NOMO-1 treated with dmso at 0.1 percent for 144 hours (cell line): ENCODE data around the gene LEO1.

ENCODE experiments used
- DNase-seq: peaks from one replicate; lab custom pipeline; 2025; ENCODE audit not compliant: unreplicated experiment; lab: John Stamatoyannopoulos, UW

The LEO1 gene

DNA sequence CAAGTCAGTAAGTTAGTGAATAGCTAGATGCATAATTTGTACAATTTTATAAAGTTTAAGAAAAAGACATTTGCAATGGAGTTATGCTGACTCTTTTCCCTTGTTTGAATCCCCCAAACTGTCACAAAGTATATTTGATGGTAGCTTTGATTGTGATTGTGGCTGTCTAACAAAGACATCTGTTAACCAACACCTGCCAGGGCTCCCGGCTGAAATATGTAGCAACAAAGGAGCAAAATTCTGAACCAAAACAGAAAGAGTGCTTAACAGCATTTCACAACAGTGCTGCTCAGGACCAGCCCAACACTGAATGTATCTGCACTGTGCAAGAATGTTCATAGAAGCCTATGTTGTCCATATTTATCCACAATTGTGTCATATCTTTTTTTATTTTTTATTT is 39.4 kb downstream of the LEO1 start:
- no peak for DNase-seq

DNA sequence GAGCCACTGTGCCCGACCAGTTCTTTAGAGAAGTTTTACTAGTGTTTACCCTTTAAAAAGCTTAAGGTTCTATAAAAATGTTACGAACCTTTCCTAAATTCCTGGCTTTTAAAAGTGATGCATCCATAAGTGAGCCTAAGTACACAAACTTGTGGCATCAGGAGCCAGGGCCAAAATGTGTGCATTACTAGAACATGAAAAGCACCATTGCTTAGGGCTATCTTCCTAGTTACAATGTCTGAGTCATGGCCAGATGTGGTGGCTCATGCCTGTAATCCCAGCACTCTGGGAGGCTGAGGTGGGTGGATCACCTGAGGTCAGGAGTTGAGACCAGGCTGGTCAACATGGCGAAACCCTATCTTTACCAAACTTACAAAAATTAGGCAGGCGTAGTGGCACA is 39.9 kb downstream of the LEO1 start:
- DNase-seq, result no peak

DNA sequence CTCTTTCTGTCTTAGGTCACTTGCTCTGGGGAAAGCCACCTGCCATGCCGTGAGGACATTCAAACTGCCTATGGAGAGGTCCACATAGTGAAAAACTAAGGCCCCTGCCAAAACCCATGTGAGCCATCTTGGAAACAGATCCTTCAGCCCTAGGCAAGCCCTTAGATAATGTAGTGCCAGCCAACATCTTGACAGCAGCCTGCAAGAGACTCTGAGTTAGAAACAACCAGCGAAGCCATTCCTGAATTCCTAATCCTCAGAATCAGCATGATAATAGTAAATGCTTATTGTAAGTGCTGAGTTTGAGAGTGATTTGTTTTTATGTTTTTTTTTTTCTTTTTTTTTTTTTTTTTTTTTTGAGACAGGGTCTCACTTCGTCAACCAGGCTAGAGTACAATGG is 40.6 kb downstream of the LEO1 start:
- no peak for DNase-seq

DNA sequence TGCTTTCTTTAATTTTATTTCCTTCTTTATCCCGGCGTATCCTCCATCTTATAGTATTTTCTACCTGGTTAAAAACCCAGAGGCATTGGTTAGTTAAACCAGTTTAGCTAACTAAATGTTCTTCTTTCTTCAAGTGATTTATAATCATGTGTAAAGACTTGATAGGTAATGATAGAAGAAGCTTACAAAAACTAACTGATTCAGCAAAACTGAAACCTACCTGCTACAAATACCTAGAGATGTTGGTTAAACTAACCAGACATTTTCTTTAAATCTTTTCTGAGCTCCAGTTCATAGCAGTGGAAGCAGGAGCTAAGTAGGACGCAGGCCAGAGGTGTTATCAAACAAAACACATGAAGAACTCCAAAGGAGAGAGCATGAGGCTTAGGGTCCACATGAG is 44.8 kb downstream of the LEO1 start:
- no peak for DNase-seq

DNA sequence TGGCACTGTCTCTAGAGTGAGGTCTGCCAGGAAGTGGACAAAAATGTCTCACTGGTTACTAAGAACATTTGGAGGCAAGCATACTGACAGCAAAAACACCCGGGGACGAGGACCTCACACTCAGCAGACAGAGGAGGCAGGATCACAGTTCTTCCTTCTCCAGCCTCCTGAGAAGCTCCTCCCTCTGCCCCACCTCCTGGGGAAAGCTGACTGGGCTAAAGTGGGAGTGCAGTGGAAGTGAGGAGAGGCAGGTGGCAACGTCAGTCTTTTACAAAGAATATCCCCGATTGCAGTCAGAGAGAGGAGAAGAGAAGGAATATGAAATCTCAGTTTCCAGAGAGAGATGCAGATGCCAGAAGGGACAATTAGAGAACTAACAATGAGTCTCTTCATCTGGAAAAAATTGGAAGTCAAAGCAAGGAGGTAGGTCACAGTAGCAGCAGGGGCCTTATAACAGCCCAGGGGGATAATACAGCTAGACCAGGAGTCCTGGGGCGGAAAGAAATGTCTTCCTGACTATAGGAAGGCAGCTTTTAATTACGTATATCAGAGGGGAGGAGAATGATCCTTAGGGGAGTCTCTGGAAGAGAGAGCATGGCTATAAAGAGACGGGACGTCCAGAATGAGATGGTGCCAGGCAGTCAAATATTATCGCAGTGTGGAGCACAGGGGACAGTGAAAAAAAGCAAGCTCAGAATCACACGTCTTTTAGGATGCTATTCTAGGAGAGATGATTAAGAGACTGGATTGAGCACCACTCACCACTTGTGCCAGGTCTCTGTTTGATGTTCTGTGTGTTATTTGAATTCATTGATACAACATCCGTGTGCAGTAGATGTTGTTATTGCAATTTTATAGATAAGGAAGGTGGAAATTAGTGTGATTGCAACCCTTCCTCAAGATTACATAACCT is 47.2 kb downstream of the LEO1 start:
- no peak for DNase-seq

DNA sequence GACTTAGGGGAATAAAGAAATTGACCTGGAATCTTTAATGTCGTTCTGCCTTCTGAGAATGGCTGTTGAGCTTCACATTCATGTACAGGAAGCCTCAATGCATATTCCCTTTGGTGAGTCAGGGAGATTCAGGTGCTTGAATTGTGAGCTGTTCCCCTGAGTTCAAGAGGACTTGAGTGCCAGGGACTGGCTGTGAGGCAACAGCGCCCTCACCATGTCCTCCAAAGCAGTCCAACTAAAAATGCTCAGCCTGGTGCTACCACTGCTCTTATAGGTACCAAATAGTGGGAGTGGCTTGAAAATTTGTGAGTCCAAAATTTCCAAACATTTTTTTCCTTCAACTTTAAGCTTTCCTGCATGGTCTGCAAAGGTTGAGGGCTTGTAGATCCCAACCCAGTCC is 54.1 kb downstream of the LEO1 start:
- no peak for DNase-seq

DNA sequence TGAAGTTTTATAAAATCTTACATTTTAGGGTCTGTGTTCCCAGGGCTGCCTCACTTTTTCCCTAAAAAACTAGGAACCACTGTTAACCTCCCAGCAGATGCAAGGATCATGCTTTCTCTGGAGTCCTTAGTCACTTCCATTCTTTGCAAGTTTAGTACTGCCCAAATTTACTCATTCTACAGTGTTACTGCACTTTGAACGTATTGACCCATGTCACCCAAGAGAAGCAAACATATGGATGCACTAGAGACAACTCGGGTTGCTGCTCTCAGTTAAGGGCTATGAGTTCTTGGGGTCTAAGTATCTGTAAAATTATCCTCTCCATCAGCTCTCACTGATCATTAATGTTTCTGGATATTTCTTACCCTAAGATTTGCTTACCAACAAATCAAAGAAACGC is 59.0 kb downstream of the LEO1 start:
- DNase-seq, result no peak

DNA sequence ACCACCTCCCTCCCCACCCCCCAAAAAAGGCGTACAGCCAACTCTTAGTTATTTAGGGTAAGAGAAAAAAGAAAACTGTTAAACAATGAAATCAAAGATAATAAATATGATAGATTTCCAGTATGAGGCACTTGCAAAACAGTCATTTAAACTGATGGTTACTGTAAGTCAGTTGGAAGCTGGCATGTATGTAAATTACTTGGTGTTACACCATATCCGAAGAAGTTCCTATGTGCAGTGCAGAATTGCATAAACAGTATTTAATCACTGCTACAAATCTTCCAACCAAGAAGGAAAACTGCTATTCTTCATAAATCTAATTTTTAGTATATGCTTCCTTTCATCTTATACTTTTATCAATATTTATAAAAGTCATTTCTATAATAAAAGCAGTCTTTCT is 62.0 kb downstream of the LEO1 start:
- peak; percentile 24 for DNase-seq

DNA sequence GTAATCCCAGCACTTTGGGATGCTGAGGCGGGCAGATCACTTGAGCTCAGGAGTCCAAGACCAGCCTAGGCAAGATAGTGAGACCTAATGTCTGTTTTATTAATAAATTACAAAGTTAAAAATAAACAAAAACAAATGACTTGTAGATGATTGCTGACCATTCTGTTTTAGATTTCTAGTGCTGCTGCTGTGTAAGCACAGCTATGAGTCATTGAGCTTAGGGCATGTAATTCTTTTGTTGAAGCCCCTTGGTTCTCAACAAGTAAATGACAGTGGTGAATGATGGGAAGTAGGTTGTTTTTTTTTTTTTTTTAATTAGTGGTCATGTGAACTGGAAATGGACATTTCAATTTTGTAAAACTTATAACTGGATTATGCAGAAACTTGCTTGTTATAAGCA is 63.3 kb downstream of the LEO1 start:
- DNase-seq, result no peak

DNA sequence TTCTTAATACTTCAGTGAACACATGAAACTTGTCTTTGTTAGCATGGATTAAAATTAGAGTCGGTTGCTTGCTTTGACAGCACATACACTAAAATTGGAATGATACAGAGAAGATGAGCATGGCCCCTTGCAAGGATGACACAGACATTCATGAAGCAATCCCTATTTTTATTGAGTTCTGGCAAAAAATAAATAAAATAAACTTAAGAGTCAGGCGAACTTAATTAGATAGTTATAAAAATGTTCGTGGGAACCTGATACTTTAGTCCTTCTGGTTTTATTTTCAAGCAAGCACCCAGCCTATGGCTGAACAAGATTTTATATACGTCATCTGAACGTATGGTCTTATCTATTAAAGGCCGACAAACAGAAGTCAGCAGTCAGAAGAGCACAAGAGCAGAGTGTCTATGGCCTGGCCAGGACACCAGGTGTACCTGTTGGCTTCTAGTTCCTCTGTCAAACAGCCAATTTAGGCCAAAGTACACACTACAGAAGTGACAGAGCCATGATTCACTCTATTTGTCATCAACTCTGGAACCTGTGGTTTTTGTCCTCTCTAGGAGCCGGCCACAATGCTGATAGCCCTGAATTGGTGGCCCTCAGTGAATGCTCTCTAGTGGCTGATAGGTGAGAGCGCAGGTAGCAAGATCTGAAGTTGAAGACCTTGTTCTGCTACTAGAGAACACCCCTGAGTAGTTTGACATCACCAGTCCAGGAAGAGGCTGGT is 64.3 kb downstream of the LEO1 start:
- DNase-seq, result no peak

DNA sequence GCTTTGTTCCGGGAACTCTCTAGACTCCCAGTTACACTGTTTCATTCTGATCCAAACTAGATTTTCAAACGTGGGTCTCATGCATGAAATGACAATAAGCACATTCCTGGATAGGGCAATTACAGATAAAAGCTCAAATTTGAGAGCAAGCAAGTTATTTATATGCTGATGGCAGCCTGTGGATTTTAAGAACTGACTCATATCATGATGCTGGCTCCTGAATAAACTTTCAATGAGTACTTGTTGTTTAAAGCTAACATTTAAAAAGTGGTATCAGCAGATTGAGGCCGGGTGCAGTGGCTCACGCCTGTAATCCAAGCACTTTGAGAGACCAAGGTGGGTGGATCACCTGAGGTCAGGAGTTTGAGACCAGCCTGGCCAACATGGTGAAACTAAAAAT is 66.6 kb downstream of the LEO1 start:
- no peak for DNase-seq

DNA sequence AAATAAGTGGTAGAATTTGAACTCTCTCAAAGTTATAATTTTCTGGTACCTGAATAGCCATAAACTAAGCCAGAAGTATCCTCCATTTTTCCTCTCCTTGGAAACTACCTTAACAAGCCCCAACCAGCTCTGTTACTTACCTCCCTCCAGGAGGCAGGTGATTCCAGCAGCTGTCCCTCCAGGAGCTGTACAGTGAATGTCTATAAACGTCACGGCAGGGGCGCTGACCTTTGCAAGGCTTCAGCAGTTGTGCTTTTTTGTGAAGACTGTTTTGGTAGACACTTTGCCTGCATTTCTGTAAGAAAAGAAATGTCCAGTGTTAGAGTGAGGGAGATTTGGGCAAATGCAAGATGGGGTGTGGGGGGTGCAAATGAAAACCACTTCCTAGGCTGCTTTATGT is 67.2 kb downstream of the LEO1 start:
- DNase-seq, result no peak

DNA sequence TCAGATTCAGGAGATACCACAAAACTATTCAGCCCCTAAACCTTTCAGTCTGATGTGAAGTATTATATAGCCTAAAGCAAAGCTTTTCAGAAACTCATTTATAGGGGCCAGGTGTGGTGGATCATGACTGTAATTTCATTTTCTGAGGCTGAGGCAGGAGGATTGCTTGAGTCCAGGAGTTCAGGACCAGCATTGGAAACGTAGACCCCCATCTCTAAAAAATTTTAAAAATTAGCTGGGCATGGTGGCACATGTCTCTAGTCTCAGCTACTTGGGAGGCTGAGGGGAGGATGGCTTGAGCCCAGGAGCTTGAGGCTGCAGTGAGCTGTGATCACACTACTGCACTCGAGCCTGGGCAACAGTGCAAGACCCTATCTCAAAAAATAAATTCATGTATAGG is 82.1 kb downstream of the LEO1 start:
- no peak for DNase-seq

DNA sequence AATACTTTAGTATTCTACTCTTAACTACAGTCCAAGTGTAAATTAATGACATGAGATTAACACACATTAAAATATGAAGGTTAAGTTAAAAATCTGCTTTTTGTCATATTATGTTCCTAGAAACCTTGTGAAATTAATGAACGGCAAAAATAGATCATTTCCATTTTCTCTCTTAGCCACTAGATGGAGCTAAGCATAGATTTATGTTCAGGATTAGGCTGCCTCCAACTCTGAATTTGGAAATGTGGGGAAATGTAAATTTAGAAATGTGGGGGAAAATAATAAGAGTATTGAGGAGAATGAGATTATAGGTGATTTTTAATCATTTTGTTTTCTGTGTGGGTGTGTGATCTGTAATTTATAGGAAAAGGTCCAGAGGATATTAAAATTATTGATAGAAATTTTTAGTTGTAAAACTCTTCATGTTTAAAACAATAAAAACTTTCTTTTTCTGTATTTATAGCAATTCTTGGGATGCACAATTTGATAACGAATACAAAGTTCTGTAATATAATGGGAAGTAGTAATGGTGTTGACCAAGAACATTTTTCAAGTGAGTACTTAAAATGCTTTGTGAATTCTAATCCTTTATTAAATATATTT is 82.9 kb downstream of the LEO1 start:
- no peak for DNase-seq
